Karpas-422 (cell line): ENCODE measurements around the gene RSRP1. TPM values are rescaled to one million over a fixed set of nuclear protein-coding genes. Genes with fewer than 3 reads are reported as not detected.
"Not testable (repeated sequence)": the region's sequence is repeated elsewhere in the genome, so short reads cannot be mapped to it uniquely, and the experiment has no call there.

Source experiments
- DNase-seq: peaks from one replicate; pipeline ENCODE4 v3.0.0-alpha.2; 2015
- H2AFZ ChIP-seq: fragments of 200-600 bp; sonication (generic); 2 replicates; pipeline ENCODE4 v1.6.1; 2014; ENCODE audit warnings: antibody characterized with exemption, low read length, mixed read lengths
- H3K27ac ChIP-seq: fragments of 200-600 bp; sonication (generic); 2 replicates; pipeline ENCODE4 v1.5.1; 2014; ENCODE audit warnings: mild to moderate bottlenecking, low read length, moderate library complexity
- H3K27me3 ChIP-seq: fragments of 200-600 bp; sonication (generic); 2 replicates; pipeline ENCODE4 v1.6.1; 2014; ENCODE audit warnings: low read length, mixed read lengths
- H3K36me3 ChIP-seq: fragments of 200-600 bp; sonication (generic); 2 replicates; pipeline ENCODE4 v1.6.1; 2014; ENCODE audit warnings: low read length, mixed read lengths; ENCODE audit not compliant: insufficient read depth
- H3K4me1 ChIP-seq: fragments of 200-600 bp; sonication (generic); 2 replicates; pipeline ENCODE4 v1.6.1; 2014; ENCODE audit warnings: mild to moderate bottlenecking, low read length, mixed read lengths
- H3K4me2 ChIP-seq: fragments of 200-600 bp; sonication (generic); 2 replicates; pipeline ENCODE4 v1.6.1; 2014; ENCODE audit warnings: low read length, low read depth, mild to moderate bottlenecking; ENCODE audit not compliant: poor library complexity, severe bottlenecking
- H3K4me3 ChIP-seq: fragments of 200-600 bp; sonication (generic); 2 replicates; pipeline ENCODE4 v1.5.1; 2014; ENCODE audit warnings: mild to moderate bottlenecking, antibody characterized with exemption, low read length, mixed read lengths
- H3K79me2 ChIP-seq: fragments of 200-600 bp; sonication (generic); 2 replicates; pipeline ENCODE4 v1.6.1; 2014; ENCODE audit warnings: mild to moderate bottlenecking, low read length, mixed read lengths
- H3K9ac ChIP-seq: fragments of 200-600 bp; sonication (generic); 2 replicates; pipeline ENCODE4 v1.6.0; 2014; ENCODE audit warnings: low read length
- H3K9me2 ChIP-seq: fragments of 200-600 bp; sonication (generic), shearing (Covaris generic); replicated peaks from 2 replicates; pipeline ENCODE4 v1.6.0; 2014; ENCODE audit warnings: mild to moderate bottlenecking, low read length, moderate library complexity; ENCODE audit not compliant: insufficient read depth
- H3K9me3 ChIP-seq: fragments of 300-700, 200-600 bp; sonication (generic); 2 replicates; pipeline ENCODE4 v1.6.1; 2014; ENCODE audit warnings: low read length, mixed read lengths
- H4K20me1 ChIP-seq: fragments of 200-600 bp; sonication (generic); 2 replicates; pipeline ENCODE4 v1.6.1; 2014; ENCODE audit warnings: mild to moderate bottlenecking, antibody characterized with exemption, low read length, low read depth; ENCODE audit not compliant: insufficient read depth
- total RNA-seq: library from RNA; depleted of rRNA; stranded (reverse); fragments of >200 nt; shearing (Covaris generic); gene quantifications from 2 replicates; pipeline ENCODE4 v1.2.3, GENCODE V29; 2014; ENCODE audit warnings: low replicate concordance

RSRP1 gene
- total RNA-seq, 1 experiment from 2014 or later: 155 TPM

GRCh38 chr1:25266554-25267287, 19.5 kb upstream of the RSRP1 start:
- H3K36me3 ChIP-seq, H3K9me2 ChIP-seq, H3K79me2 ChIP-seq, H3K27me3 ChIP-seq, H4K20me1 ChIP-seq, H2AFZ ChIP-seq, H3K27ac ChIP-seq, H3K9me3 ChIP-seq: not testable (repeated sequence)
- Histone ChIP-seq H3K9ac (peak overlapping the region; percentile 76), H3K4me3 (peak overlapping the region; percentile 83), H3K4me1 (peaks cover 11% of the 10 kb centered on the region), H3K4me2 (peak overlapping the region; percentile 75)
- DNase-seq: peak; percentile 69

GRCh38 chr1:25260336-25260735, 13.1 kb upstream of the RSRP1 start:
- not testable (repeated sequence) for H3K27me3 ChIP-seq, H3K4me1 ChIP-seq, H3K9me2 ChIP-seq, H3K4me2 ChIP-seq, H3K4me3 ChIP-seq, H4K20me1 ChIP-seq, H3K79me2 ChIP-seq, H3K9me3 ChIP-seq, H2AFZ ChIP-seq, H3K36me3 ChIP-seq, DNase-seq, H3K27ac ChIP-seq, H3K9ac ChIP-seq

GRCh38 chr1:25259813-25260212, 12.6 kb upstream of the RSRP1 start:
- not testable (repeated sequence) for H3K27ac ChIP-seq

GRCh38 chr1:25257196-25257595, 9.9 kb upstream of the RSRP1 start:
- Histone ChIP-seq H3K9me2 (no peaks in the 10 kb centered on the region), H3K9ac (no peak overlapping the region), H3K36me3 (no peaks in the 10 kb centered on the region), H3K9me3 (no peaks in the 10 kb centered on the region), H3K4me3 (no peak overlapping the region), H3K4me1 (peaks cover 9% of the 10 kb centered on the region), H3K79me2 (no peaks in the 10 kb centered on the region), H3K27me3 (no peaks in the 10 kb centered on the region), H2AFZ (no peak overlapping the region), H3K4me2 (no peak overlapping the region), H4K20me1 (no peaks in the 10 kb centered on the region), H3K27ac (no peak overlapping the region)
- DNase-seq: peak; percentile 17

More at GRCh38 chr1:25259813-25260212, 12.6 kb upstream of the RSRP1 start:
- not testable (repeated sequence) for H3K9ac ChIP-seq, H2AFZ ChIP-seq, H3K79me2 ChIP-seq, H3K4me2 ChIP-seq, H4K20me1 ChIP-seq, H3K36me3 ChIP-seq, H3K9me2 ChIP-seq, H3K4me1 ChIP-seq, H3K9me3 ChIP-seq, H3K4me3 ChIP-seq, H3K27me3 ChIP-seq
- peak; percentile 41 for DNase-seq

- Histone ChIP-seq H3K4me2 (no peak overlapping the region), H3K27me3 (no peaks in the 10 kb centered on the region), H3K4me1 (peaks cover 9% of the 10 kb centered on the region), H3K4me3 (no peak overlapping the region), H4K20me1 (no peaks in the 10 kb centered on the region), H3K9me3 (no peaks in the 10 kb centered on the region), H3K36me3 (no peaks in the 10 kb centered on the region), H3K27ac (no peak overlapping the region), H3K9ac (no peak overlapping the region), H3K9me2 (no peaks in the 10 kb centered on the region), H2AFZ (no peak overlapping the region), H3K79me2 (no peaks in the 10 kb centered on the region)
- DNase-seq: peak; percentile 32
Measured at GRCh38 chr1:25256578-25256965, 9.3 kb upstream of the RSRP1 start.

GRCh38 chr1:25255706-25256577, 8.7 kb upstream of the RSRP1 start:
- H3K4me2 ChIP-seq: no peak overlapping the region
- no peak overlapping the region for H2AFZ ChIP-seq
- H3K27ac ChIP-seq: no peak overlapping the region
- H4K20me1 ChIP-seq: no peaks in the 10 kb centered on the region
- H3K9me2 ChIP-seq: no peaks in the 10 kb centered on the region
- H3K4me3 ChIP-seq: no peak overlapping the region
- no peaks in the 10 kb centered on the region for H3K27me3 ChIP-seq
- H3K4me1 ChIP-seq: peaks cover 6% of the 10 kb centered on the region
- H3K9me3 ChIP-seq: no peaks in the 10 kb centered on the region
- H3K79me2 ChIP-seq: no peaks in the 10 kb centered on the region
- no peaks in the 10 kb centered on the region for H3K36me3 ChIP-seq
- DNase-seq: peak; percentile 36
- H3K9ac ChIP-seq: no peak overlapping the region

- H2AFZ ChIP-seq: no peak overlapping the region
- no peaks in the 10 kb centered on the region for H3K9me3 ChIP-seq
- H3K4me3 ChIP-seq: no peak overlapping the region
- no peak overlapping the region for H3K4me2 ChIP-seq
- no peak overlapping the region for H3K27ac ChIP-seq
- H3K27me3 ChIP-seq: no peaks in the 10 kb centered on the region
- peak; percentile 31 for DNase-seq
- H4K20me1 ChIP-seq: no peaks in the 10 kb centered on the region
- H3K9ac ChIP-seq: no peak overlapping the region
- H3K36me3 ChIP-seq: no peaks in the 10 kb centered on the region
- H3K79me2 ChIP-seq: no peaks in the 10 kb centered on the region
- no peaks in the 10 kb centered on the region for H3K9me2 ChIP-seq
- H3K4me1 ChIP-seq: no peaks in the 10 kb centered on the region
Measured at GRCh38 chr1:25253911-25254310, 6.7 kb upstream of the RSRP1 start.
